K562 (cell line): Measurements from ENCODE around the gene CDIPT. TPM values are rescaled to one million over a fixed set of nuclear protein-coding genes. Genes with fewer than 3 reads are reported as not detected.
A peak's percentile ranks its signal among the peaks of the same experiment; 100 is the strongest.

Source experiments
- DIDO1 ChIP-seq: fragments of 450-650 bp; IDR thresholded peaks from 2 replicates; pipeline ENCODE4 v1.6.1; 2016; ENCODE audit warnings: low read depth, missing biosample characterization, missing genetic modification characterization
- FOXK1 ChIP-seq: sonication (generic); formaldehyde crosslinking; IDR thresholded peaks from 2 replicates; pipeline ENCODE4 v1.8.0; 2022; ENCODE audit warnings: missing genetic modification reagents, mild to moderate bottlenecking, borderline replicate concordance
- MGA ChIP-seq: fragments of 450-650 bp; IDR thresholded peaks from 2 replicates; pipeline ENCODE4 v1.6.1; 2016; ENCODE audit warnings: mild to moderate bottlenecking, moderate library complexity
- NKRF ChIP-seq: fragments of 450-650 bp; IDR thresholded peaks from 2 replicates; pipeline ENCODE4 v1.6.1; 2016; ENCODE audit warnings: borderline replicate concordance
- SAP30 ChIP-seq: fragments of 200-600 bp; sonication (generic); IDR thresholded peaks from 2 replicates; pipeline ENCODE4 v1.6.1; 2012; ENCODE audit warnings: borderline replicate concordance, low read depth, mild to moderate bottlenecking, moderate library complexity, low read length, control low read depth, inconsistent platforms; ENCODE audit not compliant: insufficient read depth, poor library complexity, severe bottlenecking
- TCFL5 ChIP-seq: fragments of 250-450 bp; sonication (Bioruptor Pico); conservative IDR thresholded peaks from 2 replicates; pipeline ENCODE4 v1.6.1; 2021; ENCODE audit warnings: mild to moderate bottlenecking, moderate library complexity, matching md5 sums
- TRIM25 ChIP-seq: fragments of 450-650 bp; IDR thresholded peaks from 2 replicates; pipeline ENCODE4 v1.7.0; 2016; ENCODE audit warnings: borderline replicate concordance
- polyA plus RNA-seq, 8 experiments: library from polyadenylated mRNA; depleted of rRNA in 4 of 8; stranded (reverse) in 5 of 8; unstranded in 3 of 8; fragments of >200 nt; fragmentation: Nextera tagmentation in 2 of 8; fragmentation: Illumina TruSeq in 1 of 8; extraction: Ambion mirVana in 2 of 8; extraction: Trizol in 1 of 8; gene quantifications; 2 replicates each; pipeline versions ENCODE4 v1.2.1 to v1.2.3, GENCODE V29; 2011 to 2014; ENCODE audit warnings: inconsistent platforms in 1 of 8, missing spikeins in 1 of 8
- total RNA-seq, 7 experiments: library from RNA; depleted of rRNA in 6 of 7; stranded (reverse); fragments of >200 nt in 6 of 7; fragmentation: Illumina TruSeq in 2 of 7; extraction: Trizol in 2 of 7; gene quantifications; 2 replicates each; pipeline versions ENCODE4 v1.2.1 to v1.2.3, GENCODE V29; 2011 to 2021; ENCODE audit warnings: low replicate concordance in 1 of 7
- TF ChIP-seq, protein P1 (sequence below): fragments of 250-450 bp; sonication (Bioruptor Pico); IDR thresholded peaks from 2 replicates; pipeline ENCODE4 v1.5.0; 2022; ENCODE audit warnings: mild to moderate bottlenecking

The CDIPT gene
- total and polyA plus RNA-seq, 9 of the 15 experiments (the other 6 are each of a cell fraction or from before 2014, with no cell fraction given): 1.3 to 37.0 (median 23.0) TPM

- peak; percentile 80 for TF ChIP-seq MGA
- TF ChIP-seq, protein P1, sequence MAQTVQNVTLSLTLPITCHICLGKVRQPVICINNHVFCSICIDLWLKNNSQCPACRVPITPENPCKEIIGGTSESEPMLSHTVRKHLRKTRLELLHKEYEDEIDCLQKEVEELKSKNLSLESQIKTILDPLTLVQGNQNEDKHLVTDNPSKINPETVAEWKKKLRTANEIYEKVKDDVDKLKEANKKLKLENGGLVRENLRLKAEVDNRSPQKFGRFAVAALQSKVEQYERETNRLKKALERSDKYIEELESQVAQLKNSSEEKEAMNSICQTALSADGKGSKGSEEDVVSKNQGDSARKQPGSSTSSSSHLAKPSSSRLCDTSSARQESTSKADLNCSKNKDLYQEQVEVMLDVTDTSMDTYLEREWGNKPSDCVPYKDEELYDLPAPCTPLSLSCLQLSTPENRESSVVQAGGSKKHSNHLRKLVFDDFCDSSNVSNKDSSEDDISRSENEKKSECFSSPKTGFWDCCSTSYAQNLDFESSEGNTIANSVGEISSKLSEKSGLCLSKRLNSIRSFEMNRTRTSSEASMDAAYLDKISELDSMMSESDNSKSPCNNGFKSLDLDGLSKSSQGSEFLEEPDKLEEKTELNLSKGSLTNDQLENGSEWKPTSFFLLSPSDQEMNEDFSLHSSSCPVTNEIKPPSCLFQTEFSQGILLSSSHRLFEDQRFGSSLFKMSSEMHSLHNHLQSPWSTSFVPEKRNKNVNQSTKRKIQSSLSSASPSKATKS (CRISPR knock-in tag): no peak
- peak; percentile 66 for TF ChIP-seq SAP30
- TF ChIP-seq FOXK1 (CRISPR knock-in tag): 0 out of 2 replicates have a peak, but pooled peaks have one; percentile 75
- TF ChIP-seq DIDO1 (tag): no peak
- TF ChIP-seq NKRF: no peak
- no peak for TF ChIP-seq TCFL5 (CRISPR knock-in tag)
- TF ChIP-seq TRIM25: no peak
Observed at GRCh38 chr16:29876594-29877249, 13.7 kb upstream of the CDIPT start (continued).
